ENCODE measurements around the gene GZMA.
"Not testable (repeated sequence)": the region's sequence is repeated elsewhere in the genome, so short reads cannot be mapped to it uniquely, and the experiment has no call there.

The GZMA gene

GRCh38 chr5:55102348-55102747 is at the start of gene GZMA:
Gene GZMA (plus strand): TSS chr5:55102646. CDS start chr5:55102683, 37 bp downstream.
- DNase-seq (ENCODE audit: low spot score): no peak

GRCh38 chr5:55055183-55055582 is 47.3 kb upstream of the GZMA start:
- no peak for DNase-seq (ENCODE audit: low spot score)

DNA sequence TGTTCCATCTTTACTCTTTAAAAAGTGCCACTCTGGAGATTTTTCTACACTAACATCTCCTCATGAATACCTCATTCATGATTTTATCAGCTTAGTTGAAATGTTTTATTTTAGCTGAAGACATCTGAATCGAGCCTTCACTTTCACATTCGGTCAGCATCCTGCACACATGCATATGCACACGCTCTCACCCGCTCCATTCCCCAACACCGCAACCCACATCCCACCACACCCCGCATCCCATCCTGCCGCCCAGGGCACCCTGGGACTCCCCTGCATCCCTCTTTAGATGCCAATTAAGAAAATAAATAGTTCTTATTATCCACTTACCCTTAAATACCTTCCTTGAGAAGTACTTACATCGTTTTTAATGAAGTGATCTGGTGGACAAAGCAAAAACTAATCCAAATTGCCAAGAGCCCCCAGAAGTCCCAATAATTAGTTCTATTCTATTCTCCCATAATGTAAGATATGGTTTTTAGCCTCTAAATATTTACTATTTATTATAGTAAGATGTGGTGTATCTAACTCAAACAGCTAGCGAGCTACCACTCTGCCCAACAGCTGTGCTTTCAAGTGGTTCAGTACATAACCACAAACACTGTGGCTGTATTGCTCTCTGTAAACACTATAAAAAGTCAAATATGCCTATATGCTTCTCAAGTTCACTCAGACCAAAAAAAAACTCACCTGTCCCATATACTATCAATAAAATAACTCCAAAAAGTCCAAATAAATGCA is 40.2 kb upstream of the GZMA start:
- DNase-seq (ENCODE audit: low spot score): no peak

- DNase-seq (ENCODE audit: low spot score): peak; percentile 60
These were observed 39.1 kb upstream of the GZMA start for GRCh38 chr5:55063220-55063863.

DNA sequence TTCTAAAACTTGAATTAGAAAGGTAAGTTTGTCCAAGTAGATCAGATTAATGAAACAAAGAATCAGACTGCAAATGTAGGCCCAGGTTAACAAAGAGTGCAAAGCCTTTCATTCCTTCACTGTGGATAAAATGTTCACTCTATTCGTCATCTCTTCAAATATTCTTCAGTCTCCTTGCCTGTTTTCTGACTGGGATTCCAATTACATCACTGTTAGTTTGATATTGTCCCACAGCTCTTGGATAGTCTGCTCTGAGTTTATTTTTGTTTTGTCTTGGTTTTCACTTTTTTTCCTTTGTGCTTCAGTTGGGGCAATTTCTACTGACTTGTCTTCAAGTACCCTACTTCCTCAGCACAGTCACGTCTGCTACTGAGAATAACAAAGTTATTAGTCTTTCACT is 38.5 kb upstream of the GZMA start:
- peak; percentile 48 for DNase-seq (ENCODE audit: low spot score)

DNA sequence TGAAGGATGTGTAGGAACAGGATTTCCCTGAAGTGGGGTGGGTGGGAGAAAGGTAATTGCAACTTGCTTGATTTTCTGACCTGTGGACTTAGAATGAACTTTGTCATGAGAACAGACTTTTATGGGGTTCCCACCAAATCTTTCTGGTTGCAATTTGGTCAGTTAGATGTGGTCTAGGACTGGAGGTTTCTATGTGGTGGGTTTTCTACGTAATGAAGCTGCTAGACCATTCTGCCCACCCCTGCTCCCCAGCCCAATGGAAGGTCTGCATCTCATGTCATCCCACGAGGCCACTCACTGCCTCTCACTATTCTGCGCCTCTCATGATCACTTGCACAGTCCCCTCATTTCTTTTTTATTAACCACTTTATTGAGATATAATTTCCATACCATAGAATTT is 37.9 kb upstream of the GZMA start:
- DNase-seq (ENCODE audit: low spot score): no peak

- no peak for DNase-seq (ENCODE audit: low spot score)
These were observed 36.2 kb upstream of the GZMA start for GRCh38 chr5:55066277-55066676.

DNA sequence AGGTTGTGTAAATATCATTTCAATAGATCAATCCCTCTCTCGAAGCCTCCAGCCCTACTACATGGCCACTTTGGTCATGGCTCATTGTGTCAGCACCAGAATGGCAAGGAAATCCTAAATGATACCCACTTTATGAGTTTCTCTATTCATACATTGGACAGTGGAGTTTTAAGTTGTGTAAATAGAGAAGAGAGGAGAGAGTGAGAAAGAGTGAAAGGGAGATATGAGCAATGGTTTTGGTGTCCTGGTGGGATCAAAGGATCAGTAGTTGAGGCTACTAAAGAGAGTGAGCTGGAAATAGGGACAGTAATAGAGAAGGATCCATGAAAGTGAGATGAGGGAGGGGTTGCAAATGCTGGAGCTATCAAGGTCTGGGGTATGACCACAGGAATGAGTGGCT is 31.5 kb upstream of the GZMA start:
- DNase-seq (ENCODE audit: low spot score): no peak

GRCh38 chr5:55071413-55071812 is 31.0 kb upstream of the GZMA start:
- no peak for DNase-seq (ENCODE audit: low spot score)

GRCh38 chr5:55072666-55073065 is 29.8 kb upstream of the GZMA start:
- DNase-seq (ENCODE audit: low spot score): no peak

GRCh38 chr5:55073211-55073610 is 29.2 kb upstream of the GZMA start:
- DNase-seq (ENCODE audit: low spot score): no peak

GRCh38 chr5:55081541-55081940 is 20.9 kb upstream of the GZMA start:
- no peak for DNase-seq (ENCODE audit: low spot score)

- DNase-seq (ENCODE audit: low spot score): not testable (repeated sequence)
These were observed 13.1 kb upstream of the GZMA start for GRCh38 chr5:55089301-55089700.

DNA sequence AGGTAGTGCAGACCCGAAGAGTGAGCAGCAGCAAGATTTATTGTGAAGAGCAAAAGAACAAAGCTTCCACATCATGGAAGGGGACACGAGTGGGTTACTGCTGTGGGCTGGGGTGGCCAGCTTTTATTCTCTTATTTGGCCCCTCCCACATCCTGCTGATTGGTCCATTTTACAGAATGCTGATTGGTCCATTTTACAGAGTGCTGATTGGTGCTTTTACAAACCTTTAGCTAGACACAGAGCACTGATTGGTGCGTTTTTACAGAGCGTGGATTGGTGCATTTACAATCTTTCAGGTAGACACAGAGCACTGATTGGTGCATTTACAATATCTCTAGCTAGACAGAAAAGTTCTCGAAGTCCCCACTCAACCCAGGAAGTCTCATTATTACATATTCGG is 11.4 kb upstream of the GZMA start:
- DNase-seq (ENCODE audit: low spot score): not testable (repeated sequence)

- no peak for DNase-seq (ENCODE audit: low spot score)
These were observed 6.3 kb upstream of the GZMA start for GRCh38 chr5:55096182-55096581.

- no peak for DNase-seq (ENCODE audit: low spot score)
These were observed 5.6 kb upstream of the GZMA start for GRCh38 chr5:55096861-55097260.

DNA sequence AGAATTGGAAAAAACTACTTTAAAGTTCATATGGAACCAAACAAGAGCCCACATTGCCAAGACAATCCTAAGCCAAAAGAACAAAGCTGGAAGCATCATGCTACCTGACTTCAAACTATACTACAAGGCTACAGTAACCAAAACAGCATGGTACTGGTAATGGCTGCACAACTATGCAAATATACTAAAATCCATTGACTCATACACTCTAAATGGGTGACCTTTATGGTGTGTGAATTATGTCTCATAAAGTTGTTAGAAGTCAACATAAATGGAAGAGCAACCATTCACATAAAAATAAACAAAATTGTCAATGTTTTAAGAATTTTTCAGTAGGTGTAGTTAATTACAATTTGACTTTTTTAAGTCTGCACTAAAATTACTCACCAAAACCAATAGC is 1.3 kb upstream of the GZMA start:
- not testable (repeated sequence) for DNase-seq (ENCODE audit: low spot score)

DNA sequence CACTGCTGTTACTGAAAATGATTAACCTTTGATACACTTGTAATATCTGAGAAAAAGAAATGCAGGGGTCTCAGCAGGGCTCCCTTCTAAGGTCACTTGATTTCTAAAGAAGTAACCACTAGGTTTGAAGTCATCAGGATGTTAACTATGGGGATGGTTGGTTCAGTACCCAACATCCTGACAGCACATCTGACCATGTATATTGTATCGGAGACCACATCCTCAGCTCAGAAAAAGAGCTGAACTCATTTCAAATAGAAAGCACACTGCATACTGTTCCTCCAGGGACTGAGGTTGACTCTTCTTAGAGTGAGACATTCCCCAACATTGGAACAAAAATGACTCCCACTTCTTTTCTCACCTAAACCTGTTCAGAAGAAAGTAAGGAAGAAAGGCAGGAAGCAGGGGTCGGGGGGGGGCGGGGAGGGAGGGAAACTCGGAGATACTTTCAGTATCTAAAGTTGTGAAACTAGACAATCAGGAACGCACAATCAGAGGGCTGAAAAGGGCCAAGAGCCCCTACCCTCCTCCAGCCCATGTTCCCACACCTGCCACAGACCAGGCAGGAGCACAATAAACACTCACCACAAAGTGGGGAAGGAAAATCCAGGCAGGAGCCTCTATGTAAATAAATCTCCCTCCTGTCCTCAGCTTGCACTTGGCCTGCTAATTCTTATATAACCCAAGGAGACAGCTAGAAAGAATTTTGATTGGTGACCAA is 730 bp upstream of the GZMA start:
- DNase-seq (ENCODE audit: low spot score): no peak

DNA sequence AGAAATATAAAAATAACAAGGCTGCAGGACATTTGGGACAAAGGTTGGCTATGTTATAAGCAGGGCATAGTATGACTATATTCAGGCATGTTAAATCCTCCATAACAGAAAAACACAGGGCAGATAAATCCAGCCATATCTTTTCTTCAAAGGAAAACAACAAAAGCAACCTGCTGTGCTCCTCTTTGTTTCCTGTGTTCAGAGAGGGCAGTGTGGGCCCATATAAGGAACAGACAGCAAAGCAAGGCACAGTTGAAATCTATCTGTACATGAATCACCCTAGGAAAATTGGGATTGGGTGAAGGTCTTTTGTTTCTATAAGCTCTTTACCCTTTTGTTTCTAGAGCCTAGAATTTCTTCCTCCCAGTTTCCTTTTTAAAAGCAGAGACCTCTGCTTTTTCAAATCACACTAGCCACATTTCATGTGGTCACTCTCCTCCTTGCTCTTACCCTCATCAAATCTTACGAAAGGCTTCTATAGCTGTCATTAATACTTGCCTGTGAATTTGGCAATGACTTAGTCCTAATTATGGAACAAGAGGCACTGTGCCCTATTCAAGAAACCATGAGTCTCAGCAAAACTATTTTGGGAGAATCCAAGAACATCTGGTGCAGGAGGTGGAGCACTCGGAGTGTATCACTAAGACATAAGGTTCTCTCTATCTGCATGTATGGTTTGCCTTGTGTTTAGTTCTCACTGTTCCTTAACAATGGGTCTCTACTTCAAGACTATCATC is 1.8 kb downstream of the GZMA start:
- peak; percentile 44 for DNase-seq (ENCODE audit: low spot score)

DNA sequence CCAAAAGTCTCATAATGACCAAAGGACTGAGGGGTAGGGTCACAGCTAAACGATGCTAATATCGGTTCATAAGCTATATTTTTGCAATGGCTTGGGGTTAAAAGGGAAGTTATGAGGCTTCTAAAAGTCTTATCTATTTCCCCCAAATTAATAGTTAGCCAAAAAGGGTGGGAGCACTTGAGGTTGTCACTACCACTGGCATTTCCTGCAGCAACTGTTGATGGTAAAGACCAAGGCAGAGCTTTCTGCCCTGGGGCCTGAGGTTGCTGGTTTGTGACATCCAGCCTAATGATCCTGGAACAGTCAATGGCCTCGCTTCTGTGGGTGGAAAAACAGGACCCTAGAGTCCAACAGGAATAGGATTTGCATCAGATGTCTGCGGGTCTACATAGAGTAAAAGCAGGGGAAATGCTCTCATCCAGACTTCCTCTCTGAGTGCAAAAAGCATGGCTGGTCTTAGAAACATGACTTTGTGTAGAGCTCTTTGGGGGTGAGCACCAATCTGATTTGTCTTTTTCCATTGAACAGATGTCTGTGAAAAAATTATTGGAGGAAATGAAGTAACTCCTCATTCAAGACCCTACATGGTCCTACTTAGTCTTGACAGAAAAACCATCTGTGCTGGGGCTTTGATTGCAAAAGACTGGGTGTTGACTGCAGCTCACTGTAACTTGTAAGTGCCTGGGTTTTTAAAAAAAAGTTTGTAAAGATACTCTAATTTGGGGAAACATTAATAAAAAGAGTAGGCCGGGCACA is 2.7 kb downstream of the GZMA start:
- no peak for DNase-seq (ENCODE audit: low spot score)

GRCh38 chr5:55105976-55106375 is 3.5 kb downstream of the GZMA start:
- DNase-seq (ENCODE audit: low spot score): not testable (repeated sequence)

DNA sequence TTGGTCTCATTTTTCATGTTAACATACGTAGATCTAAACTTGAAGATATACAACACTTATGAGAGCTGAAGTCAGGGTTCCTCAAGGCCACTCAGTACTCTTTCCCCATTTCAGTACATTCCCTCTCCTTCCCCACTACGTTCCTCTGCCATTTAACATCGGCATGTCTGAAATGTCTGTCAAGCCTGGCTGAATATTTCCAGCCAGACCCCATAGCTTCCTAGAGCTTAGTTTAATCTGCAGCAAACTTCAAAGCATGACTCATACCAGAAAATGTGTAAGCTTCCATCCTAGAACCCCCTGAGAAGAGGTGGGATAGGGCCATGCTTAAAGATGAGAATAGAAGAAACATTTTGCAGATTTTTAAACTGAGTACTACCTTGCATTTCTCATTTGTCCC is 6.2 kb downstream of the GZMA start:
- no peak for DNase-seq (ENCODE audit: low spot score)

All from GM03348 (cell line).